Gastroesophageal sphincter (tissue), 3 donors: ENCODE measurements around the gene C1QL4.

Experiments
- POLR2A ChIP-seq, 2 donors: fragments of 450-650 bp; IDR thresholded peaks; one replicate each; pipeline ENCODE4 v1.6.1; 2017; ENCODE audit warnings: antibody characterized with exemption in 2 of 2, mild to moderate bottlenecking in 2 of 2, moderate library complexity in 1 of 2
- POLR2AphosphoS5 ChIP-seq: sonication (generic); formaldehyde crosslinking; IDR thresholded peaks from one replicate; pipeline ENCODE4 v1.6.1; 2017; ENCODE audit warnings: antibody characterized with exemption
- TF ChIP-seq, protein P1 (sequence below), 4 experiments: fragments of 200-600 bp in 2 of 4; fragments of 450-650 bp in 2 of 4; sonication (generic) in 1 of 4; IDR thresholded peaks; one replicate each; pipeline ENCODE4 v1.5.1; 2017 to 2019; ENCODE audit warnings: antibody characterized with exemption in 4 of 4, mild to moderate bottlenecking in 2 of 4, moderate library complexity in 2 of 4

DNA sequence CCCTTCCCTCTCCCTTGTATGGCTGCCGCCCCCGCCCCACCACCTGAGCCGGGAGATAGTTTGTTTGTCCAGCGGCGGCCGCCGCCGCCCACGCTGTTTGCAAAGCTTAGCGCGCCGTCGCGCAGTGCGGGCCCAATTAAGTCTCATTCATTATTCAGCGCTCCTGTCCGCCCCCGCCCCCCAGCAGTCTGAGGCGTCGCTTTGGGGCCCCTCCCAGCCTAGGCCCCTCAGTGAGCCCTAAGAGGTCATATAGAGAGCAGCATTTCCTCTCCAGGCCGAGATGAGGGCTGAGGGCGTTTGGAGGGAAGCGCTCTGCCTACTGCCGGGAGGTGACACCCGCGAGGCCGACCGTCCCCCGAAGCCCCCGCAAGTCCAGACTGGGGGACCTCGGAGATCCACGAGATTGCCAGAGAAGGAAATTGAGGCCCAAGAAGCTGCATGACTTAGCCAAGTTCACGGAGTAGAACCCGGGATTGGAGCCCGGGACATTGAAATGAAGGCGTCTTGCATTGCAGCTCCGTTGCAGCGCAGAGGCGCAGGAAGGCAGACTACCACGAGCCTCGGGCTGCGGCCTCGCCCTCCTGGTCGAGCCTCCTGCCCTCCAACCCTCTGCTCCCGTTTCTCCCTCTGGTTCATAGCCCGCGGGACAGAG, 9.8 kb upstream of the C1QL4 start, which contains the start of gene DNAJC22:
- TF ChIP-seq POLR2A (IDR thresholded peaks at IDR 0.05) (no peak), POLR2AphosphoS5 (no peak)
- TF ChIP-seq, protein P1, sequence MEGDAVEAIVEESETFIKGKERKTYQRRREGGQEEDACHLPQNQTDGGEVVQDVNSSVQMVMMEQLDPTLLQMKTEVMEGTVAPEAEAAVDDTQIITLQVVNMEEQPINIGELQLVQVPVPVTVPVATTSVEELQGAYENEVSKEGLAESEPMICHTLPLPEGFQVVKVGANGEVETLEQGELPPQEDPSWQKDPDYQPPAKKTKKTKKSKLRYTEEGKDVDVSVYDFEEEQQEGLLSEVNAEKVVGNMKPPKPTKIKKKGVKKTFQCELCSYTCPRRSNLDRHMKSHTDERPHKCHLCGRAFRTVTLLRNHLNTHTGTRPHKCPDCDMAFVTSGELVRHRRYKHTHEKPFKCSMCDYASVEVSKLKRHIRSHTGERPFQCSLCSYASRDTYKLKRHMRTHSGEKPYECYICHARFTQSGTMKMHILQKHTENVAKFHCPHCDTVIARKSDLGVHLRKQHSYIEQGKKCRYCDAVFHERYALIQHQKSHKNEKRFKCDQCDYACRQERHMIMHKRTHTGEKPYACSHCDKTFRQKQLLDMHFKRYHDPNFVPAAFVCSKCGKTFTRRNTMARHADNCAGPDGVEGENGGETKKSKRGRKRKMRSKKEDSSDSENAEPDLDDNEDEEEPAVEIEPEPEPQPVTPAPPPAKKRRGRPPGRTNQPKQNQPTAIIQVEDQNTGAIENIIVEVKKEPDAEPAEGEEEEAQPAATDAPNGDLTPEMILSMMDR (IDR thresholded peaks at IDR 0.05) = no peak
